NCI-H2171 treated with DMSO at 0.1 percent for 48 hours (cell line): Measurements from ENCODE around the gene KRT71.
"Not testable (repeated sequence)": the region's sequence is repeated elsewhere in the genome, so short reads cannot be mapped to it uniquely, and the experiment has no call there.

ENCODE experiments used
- DNase-seq: peaks from one replicate; lab custom pipeline; 2025; lab: John Stamatoyannopoulos, UW

Gene KRT71

GRCh38 chr12:52552681-52553195, at the start of gene KRT71:
KRT71 (minus strand) TSS chr12:52553145; CDS start chr12:52553077, 68 bp downstream.
- no peak for DNase-seq

GRCh38 chr12:52602552-52602951, 49.6 kb upstream of the KRT71 start:
- no peak for DNase-seq

DNA sequence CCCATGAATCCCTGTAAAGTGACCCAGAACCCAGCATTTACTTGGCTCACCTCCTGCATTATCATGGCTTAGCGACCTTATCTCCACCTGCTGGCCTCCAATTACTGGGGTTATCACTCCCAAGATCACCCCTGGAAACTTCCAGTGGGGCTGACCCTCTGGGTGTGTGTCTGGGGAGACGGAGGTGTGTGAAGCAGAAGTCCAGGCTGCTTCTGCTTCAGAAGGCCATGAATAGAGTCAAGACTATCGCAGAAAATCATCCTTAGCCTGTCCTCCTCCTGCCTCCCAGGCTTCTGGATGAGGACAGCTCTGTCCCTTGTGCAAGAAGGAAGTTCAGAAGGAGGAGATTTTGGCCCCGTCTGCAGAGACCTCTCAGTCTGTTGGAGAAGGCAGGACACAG, 48.7 kb upstream of the KRT71 start:
- DNase-seq, result no peak

- no peak for DNase-seq
Observed at GRCh38 chr12:52600941-52601481, 48.1 kb upstream of the KRT71 start, which contains the start of gene KRT72. KRT72 (minus strand) TSS chr12:52601463; CDS start chr12:52601452, 11 bp downstream.

GRCh38 chr12:52600475-52600874, 47.5 kb upstream of the KRT71 start:
- DNase-seq, result no peak

- no peak for DNase-seq
Observed at GRCh38 chr12:52600071-52600470, 47.1 kb upstream of the KRT71 start.

- no peak for DNase-seq
Observed at GRCh38 chr12:52598966-52599365, 46.0 kb upstream of the KRT71 start.

DNA sequence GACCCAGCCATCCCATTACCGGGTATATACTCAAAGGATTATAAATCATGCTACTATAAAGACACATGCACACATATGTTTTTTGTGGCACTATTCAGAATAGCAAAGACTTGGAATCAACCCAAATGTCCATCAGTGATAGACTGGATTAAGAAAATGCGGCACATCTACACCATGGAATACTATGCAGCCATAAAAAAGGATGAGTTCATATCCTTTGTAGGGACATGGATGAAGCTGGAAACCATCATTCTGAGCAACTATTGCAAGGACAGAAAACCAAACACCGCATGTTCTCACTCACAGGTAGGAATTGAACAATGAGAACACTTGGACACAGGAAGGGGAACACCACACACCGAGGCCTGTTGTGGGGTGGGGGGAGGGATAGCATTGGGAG, 41.3 kb upstream of the KRT71 start:
- DNase-seq, result not testable (repeated sequence)

DNA sequence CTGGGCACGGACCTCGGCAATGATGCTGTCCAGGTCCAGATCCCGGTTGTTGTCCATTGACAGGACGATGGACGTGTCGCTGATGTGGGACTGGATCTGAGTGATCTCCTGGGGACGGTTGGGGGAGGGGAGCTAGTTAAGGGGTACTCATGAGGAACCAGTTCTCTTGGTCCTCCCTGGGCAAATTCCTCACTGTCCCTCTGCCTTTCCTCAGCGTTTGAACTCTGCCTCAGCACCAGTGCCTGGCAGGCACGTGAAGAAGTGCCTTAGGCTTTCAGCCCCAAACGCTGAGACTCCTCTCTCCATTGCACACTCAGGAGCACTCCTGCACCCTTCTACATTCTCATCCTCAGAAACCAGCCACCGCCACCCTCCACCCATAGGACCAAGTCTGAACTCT, 38.6 kb upstream of the KRT71 start:
- no peak for DNase-seq

DNA sequence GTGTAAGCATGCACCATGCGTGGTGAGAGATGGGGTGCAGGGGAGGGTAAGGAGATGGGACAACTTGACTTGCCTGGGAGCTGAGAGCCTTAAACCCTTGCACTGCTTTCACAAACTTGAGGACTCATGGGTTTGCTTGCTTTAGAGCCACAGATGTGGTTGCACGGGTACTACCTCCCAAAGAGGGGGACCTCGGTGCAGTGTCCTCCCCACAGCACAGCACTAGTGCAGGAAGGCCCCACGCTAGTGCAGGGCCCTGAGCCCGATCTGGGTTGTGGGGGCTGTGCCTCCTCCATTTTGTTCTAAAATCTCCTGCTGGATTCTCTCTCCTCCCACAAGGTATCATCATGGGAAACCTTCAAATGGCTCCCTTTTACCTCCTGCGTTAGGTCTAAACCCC, 37.1 kb upstream of the KRT71 start:
- no peak for DNase-seq

- DNase-seq, result no peak
Observed at GRCh38 chr12:52587563-52587962, 34.6 kb upstream of the KRT71 start.

DNA sequence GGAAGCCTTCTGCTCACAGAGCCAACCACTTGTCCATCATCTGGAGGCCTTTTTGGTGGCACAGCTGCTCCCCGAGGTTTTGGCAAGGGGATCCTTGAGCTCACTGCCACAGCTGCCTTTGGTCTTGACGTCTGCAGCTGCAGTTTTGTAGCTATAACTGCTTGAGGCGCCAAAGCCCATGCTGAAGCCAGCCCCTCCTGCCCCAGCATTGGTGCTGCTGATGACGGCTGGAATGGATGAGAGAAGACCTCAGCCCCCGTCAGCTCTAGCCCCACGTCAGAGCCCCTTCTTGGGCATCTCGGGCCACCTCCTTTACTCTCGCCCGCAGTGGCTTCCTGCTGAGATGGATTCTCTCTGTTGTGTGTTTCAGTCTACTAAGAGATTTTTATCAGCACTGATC, 33.0 kb upstream of the KRT71 start:
- no peak for DNase-seq

DNA sequence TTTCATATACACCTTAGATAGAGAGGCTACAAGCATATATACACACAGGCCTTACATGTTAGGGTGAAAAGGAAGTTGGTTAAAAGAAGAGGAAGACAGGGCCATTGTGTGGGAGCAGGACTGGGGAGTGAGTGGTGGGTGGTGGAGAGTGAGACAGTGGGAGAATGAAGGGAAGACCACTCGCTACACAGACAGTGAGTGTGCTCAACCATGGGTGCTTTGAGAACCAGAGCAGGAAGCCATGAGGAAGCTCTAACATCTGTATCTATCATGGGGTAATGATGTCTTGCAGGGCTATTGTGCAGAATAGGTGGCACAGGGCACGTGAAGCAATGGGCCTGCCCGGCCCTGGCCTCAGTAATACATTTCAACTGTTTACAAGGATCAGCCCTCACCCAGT, 32.1 kb upstream of the KRT71 start:
- no peak for DNase-seq

- DNase-seq, result no peak
Observed at GRCh38 chr12:52584156-52584682, 31.3 kb upstream of the KRT71 start.

DNA sequence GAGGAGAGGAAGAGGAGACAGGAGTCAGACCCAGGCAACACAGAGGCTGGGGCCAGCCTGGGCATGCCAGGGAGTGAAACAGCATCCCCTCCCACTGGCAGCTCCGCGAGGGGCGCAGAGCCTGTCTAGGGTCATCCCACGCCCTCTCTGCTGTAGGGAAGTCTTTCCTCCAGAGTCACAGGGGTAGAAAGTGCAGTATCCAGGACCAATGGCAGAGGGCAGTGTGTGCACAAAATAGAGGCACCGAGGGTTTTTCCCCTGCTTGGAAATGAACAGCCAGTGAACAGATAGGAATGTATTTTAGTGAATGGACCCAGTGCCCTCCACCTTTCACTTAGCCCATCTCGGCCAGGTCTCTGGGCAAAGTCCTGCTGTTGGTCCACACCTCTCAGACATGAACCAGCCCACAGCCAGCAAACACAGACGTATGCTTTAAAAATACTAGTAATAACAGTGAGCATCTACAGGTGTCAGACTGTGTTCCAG, 30.1 kb upstream of the KRT71 start:
- peak; percentile 94 for DNase-seq

DNA sequence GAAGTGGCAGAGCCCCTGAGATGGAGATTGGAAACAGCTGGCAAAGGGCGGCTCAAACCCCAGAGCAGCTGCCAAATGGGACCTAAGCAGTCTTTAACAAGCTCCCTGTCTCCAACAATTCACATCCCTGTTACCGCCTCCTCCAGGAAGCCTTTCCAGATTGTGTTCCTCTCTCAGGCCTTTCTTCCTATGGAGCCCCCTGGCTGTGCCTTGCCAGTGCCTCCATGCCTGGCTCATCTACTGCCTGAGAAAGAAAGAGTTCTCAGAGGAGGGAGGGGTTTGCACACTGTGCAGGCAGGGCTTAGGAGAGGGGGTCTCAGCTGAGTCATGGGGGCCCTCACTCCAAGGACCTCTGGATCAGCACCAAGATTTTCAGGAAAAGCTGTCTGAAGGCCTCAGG, 29.5 kb upstream of the KRT71 start:
- peak; percentile 68 for DNase-seq

- DNase-seq, result peak; percentile 20
Observed at GRCh38 chr12:52581481-52581880, 28.5 kb upstream of the KRT71 start.

DNA sequence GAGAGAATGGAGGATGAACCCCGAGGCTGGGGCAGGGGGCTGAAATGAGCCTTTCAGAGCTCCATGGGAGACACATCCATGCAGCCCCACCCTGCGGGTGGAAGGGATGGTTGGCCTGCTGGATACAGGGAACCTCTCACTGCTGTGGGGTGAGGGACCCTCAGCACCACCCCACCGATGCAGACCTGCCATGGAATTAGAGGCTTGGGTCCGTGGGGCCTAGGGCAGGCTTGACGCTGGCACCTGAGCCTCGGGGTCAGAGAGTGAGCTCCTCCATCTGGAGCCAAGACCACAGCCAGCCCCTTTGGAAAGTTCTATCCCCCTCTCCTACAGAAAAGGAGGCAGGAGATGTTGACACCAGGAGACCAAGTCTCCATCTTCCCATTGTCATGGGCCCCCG, 28.1 kb upstream of the KRT71 start:
- no peak for DNase-seq

DNA sequence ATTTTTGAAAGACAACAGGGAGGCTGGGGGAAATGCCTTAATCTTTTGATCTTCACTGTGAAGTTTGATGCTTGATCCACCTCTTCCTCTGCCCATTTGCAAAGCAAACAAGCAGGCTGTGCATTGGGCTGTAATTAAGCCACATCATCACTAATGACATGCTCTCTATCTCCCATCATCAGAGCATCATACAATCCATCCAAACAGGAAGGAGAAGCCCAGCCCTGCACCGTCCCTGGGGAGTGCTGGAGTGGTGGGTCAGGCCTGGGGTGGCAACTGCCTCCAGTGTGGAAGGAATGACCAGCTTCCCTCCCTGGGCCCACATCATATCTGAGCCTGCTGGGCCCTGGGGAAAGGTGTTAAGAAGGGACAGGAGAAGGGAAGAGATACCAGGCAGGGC, 27.6 kb upstream of the KRT71 start:
- no peak for DNase-seq

GRCh38 chr12:52579468-52580465, 26.8 kb upstream of the KRT71 start:
- DNase-seq, result peak; percentile 54

- peak; percentile 95 for DNase-seq
Observed at GRCh38 chr12:52578469-52578868, 25.5 kb upstream of the KRT71 start.

DNA sequence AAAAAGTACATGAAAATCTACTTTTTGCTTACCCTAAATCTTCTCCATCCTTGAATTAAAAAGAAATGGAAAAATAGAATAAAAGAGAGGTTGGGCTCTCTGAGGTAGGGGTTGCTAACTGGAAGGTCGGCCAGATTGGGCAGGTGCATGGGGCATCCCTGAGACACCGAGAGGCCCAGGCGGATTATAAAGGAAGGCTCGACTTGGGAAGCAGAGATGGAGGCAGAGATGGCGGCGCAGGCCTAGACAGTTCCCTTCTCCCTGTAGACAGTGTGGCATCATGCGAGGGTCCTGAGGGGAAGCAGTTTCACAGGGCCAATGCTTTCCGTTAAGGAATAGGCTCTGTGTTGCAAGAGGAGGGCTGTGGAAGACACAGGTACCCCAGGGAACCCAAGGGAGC, 24.4 kb upstream of the KRT71 start:
- DNase-seq, result no peak

- DNase-seq, result no peak
Observed at GRCh38 chr12:52575948-52576347, 23.0 kb upstream of the KRT71 start.
